ENCODE measurements around the gene BRD3. TPM values are rescaled to one million over a fixed set of nuclear protein-coding genes. Genes with fewer than 3 reads are reported as not detected.

BRD3 gene
- total RNA-seq, result 7.2 and 9.1 TPM in 2 replicates

GRCh38 chr9:134067904-134068743, at the start of gene BRD3:
BRD3 (minus strand) TSS chr9:134068026; CDS start chr9:134053477, 14,549 bp downstream.

DNA sequence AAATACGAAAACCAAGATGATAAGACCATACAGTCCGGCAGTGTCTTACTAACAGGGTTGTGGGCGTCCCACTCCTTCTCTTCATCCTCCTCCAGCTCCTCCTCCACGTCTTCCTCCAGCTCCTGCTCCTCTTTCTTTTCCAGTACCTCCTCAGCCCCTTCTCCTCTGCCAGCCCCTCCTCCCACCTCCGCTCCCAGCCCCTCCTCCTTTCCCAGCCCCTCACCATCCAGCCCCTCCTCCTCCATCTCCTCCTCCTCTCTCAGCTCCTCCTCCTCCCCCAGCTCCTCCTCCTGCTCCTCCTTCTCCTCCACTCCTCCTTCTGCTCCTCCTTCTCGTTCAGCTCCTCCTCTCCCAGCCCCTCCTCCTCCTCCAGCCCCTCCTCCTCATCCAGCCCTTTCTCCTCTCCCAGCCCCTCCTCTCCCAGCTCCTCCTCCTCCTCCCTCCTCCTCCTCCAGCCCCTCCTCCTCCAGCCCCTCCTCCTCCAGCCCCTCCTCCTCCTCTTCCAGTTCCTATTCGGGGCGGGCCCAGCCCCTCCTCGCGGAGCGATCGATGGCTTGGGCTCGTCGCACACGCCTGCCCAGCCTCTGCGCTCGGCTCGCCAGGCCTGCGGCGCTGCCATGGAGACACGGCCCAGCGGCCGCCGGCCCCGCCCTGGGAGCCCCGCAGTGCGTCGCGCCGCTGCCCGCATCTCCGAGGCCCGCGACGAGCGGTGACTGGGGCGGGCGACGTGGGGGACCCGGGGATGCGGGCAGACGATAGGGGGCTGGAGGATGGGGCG, 42.8 kb downstream of the BRD3 start, which contains the start of gene BRD3OS:
TSS of gene BRD3OS (plus strand) at position 654 of the 778 bp plus-strand sequence. CDS start 1,267 bp downstream, outside the sequence.

DNA sequence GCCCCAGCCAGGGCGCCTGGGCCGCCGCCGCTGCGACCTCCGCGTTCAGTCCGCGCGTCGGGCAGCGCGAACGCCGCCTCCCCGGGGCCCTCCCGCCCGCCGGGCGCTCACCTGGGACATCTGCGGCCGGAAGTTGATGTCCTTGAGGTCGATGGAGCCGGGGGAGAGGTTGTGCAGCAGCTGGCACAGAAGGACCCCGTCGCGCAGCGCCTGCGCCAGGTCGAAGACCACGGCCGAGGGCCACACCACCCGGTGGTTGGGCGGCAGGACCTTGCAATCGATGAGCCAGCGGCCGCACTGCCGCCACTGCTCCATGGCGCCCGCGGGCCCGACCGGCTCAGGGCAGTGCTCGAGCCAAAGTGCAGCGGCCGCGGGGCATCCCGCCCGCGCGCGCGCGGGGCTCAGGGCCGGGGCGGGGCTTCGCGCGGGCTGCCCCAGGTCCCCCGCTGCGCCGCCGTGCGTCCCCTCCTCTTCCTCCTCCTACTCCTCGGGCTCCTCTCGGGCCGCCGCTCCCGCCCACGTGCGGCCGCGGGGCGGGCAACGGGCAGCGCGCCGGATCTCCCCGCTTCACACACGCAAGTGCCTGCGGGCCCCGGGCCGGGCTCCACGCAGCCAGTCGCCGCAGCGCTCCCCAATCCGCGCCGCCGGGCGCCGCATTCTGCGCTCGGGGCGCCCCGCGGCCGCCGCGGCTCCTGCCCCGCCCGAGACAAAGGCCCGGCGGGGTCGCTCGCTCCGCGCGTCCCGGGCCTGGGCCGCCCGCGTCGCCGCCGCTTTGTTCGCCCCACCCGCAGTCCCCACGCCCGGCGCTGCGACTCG, 75.7 kb downstream of the BRD3 start, which contains the start of gene VAV2:
TSS of gene VAV2 (minus strand) at position 361 of the 816 bp plus-strand sequence. CDS start at position 315, 46 bp downstream.

Other genes with a start within 250 kb of the BRD3 start
- gene VAV2, start 75.7 kb downstream of the BRD3 start, total RNA-seq, result 12.6 and 12.8 TPM in 2 replicates
- gene BRD3OS, start 42.5 kb downstream of the BRD3 start, total RNA-seq, result 12.3 and 12.7 TPM in 2 replicates
- 28.7 and 30.4 TPM in 2 replicates for gene WDR5, start 68.1 kb upstream of the BRD3 start, total RNA-seq
- gene RNU6ATAC, start 96.5 kb upstream of the BRD3 start, total RNA-seq, result not detected in 2 replicates